Measurements from ENCODE around the gene SLC35F1.
"Not testable (repeated sequence)": the region's sequence is repeated elsewhere in the genome, so short reads cannot be mapped to it uniquely, and the experiment has no call there.

The SLC35F1 gene

GRCh38 chr6:118016532-118016931 lies 109.5 kb downstream of the SLC35F1 start:
- DNase-seq, result no peak

DNA sequence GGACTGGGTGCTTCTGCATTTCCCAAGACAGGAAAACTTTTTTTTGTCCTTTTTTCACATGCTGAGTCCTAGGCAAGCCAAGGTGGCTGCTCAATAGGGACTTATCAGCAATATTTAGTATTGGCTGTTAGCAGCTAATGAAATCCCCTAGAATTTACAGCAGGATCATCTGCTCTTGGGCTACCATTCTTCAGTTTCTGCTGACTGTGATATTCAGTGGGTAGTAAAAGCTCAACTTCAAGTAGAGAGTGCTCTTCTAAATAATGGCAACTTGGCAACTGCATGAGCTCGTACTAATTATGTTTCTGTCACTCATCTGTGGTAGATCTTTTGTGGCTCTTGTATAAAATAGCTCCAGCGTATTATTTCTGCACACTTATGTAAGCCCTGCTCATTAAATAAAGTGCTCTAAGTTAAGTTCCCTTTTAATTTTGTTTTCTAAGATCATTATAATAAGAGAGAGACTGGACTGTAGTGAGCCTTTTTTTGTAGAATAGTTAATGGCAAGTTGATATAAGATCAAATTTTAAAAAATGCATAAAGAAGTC lies 110.3 kb downstream of the SLC35F1 start:
- no peak for DNase-seq

DNA sequence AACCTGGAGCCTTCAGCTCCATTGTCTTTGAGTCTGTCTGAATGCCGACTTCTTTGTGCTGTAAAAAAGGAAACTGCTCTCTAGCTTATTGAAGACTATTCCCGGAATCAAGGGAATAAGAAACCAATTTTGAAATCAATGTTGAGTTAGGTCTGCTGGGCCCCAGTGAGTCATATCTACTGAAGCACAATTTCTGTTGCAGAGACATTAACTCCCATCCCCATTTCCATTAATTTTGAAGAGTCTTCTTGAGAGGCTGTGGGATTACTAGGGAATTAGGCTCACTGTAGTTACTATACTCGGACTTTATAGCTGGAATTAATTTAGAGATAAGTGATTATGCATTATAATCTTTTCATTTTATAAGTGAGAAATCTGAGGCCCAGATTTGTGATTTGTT lies 116.7 kb downstream of the SLC35F1 start:
- DNase-seq, result no peak

GRCh38 chr6:118029967-118030366 lies 122.9 kb downstream of the SLC35F1 start:
- DNase-seq, result no peak

DNA sequence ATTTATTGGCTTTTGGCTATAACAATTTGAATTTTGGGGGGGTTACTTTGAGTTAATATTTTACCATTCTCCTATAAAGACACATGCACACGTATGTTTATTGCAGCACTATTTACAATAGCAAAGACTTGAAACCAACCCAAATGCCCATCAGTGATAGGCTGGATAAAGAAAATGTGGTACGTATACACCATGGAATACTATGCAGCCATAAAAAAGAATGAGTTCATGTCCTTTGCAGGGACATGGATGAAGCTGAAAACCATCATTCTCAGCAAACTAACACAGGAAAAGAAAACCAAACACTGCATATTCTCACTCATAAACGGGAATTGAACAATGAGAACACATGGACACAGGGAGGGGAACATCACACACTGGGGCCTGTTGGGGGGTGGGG lies 130.4 kb downstream of the SLC35F1 start:
- not testable (repeated sequence) for DNase-seq

- no peak for DNase-seq
Measured at GRCh38 chr6:118042855-118043254, 135.8 kb downstream of the SLC35F1 start.

DNA sequence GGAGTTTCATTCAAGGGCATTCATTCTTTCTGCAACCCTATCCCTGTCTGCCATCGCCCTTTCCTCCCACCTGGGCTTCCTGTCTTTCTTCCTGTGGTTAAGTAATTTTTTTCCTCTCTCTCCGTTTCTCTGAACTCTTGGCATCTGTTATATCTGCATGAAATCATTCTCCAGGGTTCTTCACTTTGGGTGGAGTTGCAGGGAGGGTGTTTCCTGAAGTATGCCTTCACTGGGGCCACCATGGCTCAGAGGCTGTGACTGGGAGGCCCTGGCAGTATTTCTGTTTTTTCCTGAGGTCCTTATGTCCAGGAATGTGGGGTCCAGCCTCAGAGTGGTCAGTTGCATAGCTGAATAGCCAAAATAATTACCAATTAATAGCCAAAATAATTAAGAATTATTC lies 137.2 kb downstream of the SLC35F1 start:
- no peak for DNase-seq

- no peak for DNase-seq
Measured at GRCh38 chr6:118054082-118054481, 147.0 kb downstream of the SLC35F1 start.

DNA sequence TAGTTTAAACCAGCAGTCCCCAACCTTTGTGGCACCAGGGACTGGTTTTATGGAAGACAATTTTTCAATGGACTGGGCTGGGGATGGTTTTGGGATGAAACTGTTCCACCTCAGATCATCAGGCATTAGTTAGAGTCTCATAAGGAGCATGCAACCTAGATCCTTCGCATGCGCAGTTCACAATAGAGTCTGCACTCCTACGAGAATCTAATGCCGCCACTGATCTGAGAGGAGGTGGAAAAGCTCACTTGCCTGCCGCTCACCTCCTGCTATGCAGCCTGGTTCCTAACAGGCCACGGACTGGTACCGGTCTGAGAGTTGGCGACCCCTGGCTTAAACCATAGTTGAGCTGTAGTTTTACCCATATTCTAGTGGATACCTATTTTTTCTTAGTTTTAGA lies 154.6 kb downstream of the SLC35F1 start:
- no peak for DNase-seq

DNA sequence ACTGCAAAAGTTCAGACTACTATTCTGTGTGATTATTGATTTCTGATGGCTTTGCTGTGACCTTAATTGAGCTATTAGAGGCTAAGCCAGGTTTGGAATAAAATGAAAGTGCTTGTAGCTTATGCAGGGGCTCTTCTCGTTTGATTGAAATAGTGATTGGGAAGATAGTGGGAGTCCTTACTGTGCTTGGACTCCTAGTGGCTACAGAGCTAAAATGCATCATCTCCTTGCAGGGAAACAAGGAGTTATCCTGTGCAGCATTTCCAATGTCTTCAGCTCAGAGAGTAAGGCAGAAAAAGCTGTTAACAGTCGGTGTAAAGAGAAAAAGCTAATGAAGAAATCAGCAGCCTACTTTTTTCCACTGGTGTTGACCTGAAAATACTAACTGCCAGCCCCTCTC lies 173.5 kb downstream of the SLC35F1 start:
- no peak for DNase-seq

DNA sequence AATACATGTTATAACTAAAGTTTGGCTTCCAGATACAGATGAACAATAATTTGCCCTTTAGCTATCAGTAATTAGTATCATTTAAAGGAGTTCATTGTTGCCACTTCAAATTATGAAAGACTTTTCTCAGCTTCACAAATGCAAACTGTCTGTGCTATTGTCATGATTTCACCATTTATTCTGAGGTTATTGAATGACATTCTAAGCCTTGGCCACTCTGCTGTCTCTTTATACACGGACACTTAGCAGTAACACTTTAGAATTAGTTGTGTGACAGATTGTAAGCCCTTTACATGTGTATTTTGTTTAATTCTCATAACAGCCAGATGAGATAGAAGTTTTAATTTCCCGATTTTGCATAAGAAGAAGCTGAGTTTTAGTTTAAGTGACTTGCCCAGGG lies 176.6 kb downstream of the SLC35F1 start:
- DNase-seq, result no peak

DNA sequence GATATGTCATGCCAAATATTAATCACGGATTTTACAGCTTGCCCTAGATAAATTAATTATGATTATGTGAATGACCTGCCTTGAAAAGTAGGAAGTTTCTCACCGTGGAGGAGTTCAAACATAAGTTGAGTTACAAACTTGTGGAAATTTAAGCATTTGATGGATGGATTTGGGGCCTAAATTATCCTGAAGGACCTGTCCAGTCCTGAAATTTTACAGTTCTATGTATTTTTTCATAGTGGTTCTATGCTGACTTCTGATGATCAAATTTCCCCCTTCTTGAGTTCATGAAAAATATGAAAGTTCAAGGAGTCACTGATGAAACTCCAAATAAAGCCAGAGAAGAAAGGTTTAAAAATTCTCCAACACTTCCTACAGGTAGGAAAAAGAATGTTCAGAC lies 178.6 kb downstream of the SLC35F1 start:
- no peak for DNase-seq

DNA sequence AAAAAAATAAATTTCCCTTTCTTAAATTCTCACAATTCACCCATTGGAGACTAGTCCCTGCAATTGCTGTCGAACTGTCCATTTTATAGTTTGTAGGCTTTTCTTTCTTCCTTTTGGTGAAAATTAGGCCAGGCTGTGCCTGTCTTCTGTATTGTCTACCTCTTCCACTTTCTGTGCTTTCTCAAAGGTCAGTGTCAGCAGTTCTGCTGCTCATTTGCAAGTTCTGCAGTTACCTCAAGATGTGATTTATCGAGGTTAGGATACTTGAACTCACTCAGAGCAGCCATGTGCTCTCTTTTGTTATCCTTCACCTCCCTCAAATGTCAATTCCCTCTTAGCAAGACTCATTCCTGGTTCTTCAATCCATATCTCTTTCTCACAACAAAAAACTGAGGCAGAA lies 179.1 kb downstream of the SLC35F1 start:
- DNase-seq, result no peak

DNA sequence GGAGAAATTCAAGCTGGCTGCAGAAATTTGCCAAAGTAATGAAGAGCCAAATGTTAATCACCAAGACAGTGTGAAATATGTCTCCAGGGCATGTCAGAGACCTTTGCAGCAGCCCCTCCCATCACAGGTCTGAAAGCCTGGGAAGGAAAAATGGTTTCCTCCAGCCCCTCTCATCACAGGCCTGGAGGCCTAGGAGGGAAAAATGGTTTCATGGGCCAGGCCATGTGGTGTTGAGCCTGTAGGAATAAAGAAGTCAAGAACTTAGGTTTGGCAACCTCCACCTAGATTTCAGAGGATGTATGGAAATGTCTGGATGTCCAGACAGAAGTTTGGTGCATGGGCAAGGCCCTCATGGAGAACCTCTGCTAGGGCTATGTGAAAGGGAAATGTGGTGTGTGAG lies 185.0 kb downstream of the SLC35F1 start:
- DNase-seq, result no peak

- no peak for DNase-seq
Measured at GRCh38 chr6:118097576-118097975, 190.5 kb downstream of the SLC35F1 start.

DNA sequence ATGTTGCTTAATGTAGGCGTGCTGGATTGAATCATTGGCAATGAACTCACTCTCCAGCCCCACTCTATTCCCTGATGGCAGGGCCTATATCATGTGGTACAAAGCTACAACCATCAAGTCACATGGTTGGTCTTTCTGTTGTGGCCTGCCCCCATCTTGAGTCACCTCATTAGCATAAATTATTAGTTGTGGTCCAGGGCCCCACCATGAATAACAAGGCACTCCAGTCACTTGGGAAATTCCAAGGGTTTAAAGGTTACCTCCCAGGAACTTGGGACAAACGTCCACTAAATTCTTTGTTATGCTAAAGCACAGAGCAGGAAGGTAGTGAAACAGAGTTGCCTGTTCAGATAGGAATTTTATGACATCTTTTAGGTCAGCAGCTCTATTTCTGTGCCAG lies 193.7 kb downstream of the SLC35F1 start:
- no peak for DNase-seq

- DNase-seq, result no peak
Measured at GRCh38 chr6:118101220-118101619, 194.2 kb downstream of the SLC35F1 start.

- no peak for DNase-seq
Measured at GRCh38 chr6:118101831-118102345, 194.8 kb downstream of the SLC35F1 start.

GRCh38 chr6:118102401-118102800 lies 195.3 kb downstream of the SLC35F1 start:
- DNase-seq, result no peak

GRCh38 chr6:118103381-118104146 lies 196.5 kb downstream of the SLC35F1 start:
- DNase-seq, result no peak

DNA sequence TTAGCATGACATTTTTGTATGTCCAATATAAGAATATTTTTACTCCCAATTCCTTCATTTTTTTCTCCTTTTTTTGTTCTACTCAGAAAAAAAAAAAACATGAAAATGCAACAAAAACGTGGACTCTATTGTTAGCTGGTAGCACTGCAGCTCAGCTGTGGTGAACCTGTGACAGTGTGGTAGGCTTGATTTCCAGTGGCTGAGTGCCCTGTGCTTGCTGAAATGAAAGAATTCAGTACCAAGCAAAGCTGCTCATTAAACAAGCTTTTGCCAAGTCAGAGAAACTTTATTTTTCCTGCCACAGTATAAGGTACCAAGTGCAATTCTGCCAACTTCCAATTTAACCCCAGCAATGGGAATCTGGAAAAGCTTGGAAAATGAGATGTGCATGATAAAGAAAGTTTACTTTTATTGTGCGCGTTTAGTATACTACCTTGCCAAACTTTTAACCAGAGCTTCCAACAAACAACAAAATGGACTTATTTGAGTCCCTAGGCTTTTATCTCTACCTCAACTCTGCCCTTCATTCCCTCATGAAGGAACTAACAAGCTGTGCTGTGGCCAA lies 215.2 kb downstream of the SLC35F1 start:
- no peak for DNase-seq

- DNase-seq, result no peak
Measured at GRCh38 chr6:118122801-118123200, 215.7 kb downstream of the SLC35F1 start.

DNA sequence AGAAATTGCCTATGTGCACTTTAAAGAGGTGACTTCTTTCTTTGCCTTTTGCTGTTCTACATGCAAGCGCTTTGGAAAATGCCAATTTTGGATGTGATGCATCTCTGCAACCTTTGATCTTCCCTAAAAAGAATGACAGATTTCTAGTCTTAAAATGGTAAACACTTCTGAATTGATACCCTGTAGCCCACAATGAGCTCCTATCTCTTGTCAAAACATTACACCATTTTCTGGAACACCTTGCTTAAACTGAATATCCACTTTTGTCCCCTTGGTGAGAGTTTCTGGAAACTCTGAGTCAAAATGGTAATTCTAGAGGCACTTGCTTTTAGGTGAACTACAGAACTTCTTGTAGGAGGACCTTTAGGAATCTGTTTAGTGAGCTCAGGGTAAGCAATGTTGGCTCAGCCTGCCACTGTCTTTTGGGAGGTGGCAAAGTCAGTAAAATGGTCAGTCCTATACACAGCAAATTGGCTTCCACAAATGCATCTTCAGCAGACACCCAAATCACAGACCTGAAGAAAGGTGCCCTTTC lies 216.5 kb downstream of the SLC35F1 start:
- DNase-seq, result no peak

- DNase-seq, result no peak
Measured at GRCh38 chr6:118124851-118125250, 217.8 kb downstream of the SLC35F1 start.
